OCI-LY3 (cell line): ENCODE data around the gene SF3B4.

ENCODE experiments used
- CTCF ChIP-seq: fragments of 200-600, 300-600 bp; sonication (generic); IDR thresholded peaks from 2 replicates; pipeline ENCODE4 v1.5.1; 2014; ENCODE audit warnings: antibody characterized with exemption, low read length, low read depth
- EZH2phosphoT487 ChIP-seq: fragments of 200-600 bp; shearing (Covaris generic); IDR thresholded peaks from 2 replicates; pipeline ENCODE4 v1.6.1; 2018; ENCODE audit warnings: antibody characterized with exemption, mixed run types, low read depth

DNA sequence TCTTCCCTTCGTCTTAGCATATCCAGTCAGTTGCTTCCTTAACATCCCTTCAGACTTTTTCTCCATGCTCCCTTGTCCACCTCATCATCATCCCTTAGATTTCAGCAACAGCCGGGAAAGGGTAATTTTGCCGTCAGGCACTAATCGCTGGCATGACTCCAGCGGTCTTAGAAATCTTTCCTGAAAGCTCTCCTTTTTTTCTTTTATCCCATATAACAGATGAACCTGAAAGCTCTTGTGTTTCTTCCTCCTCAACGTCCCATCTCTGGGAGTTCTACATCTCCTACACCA lies 38.7 kb downstream of the SF3B4 start:
- TF ChIP-seq CTCF (no peak), EZH2phosphoT487 (no peak)
